Panc1 (cell line): ENCODE results near the gene STPG1. TPM values are rescaled to one million over a fixed set of nuclear protein-coding genes. Genes with fewer than 3 reads are reported as not detected.

Experiments
- ATAC-seq: fragments of 200-7000 bp; cut with Tn5 transposase; 2 replicates; pipeline ENCODE4 v1.9.1; 2020; ENCODE audit warnings: mild to moderate bottlenecking, moderate library complexity
- BruUV-seq: library from RNA; stranded (reverse); fragments of 400-500 nt; replicated peaks from 2 replicates; lab custom pipeline; 2021; lab: Mats Ljungman, UMichigan
- CTCF ChIA-PET: fragments of 300-600 bp; sonication (Branson Sonifier 250); formaldehyde crosslinking; loops from one replicate; lab custom pipeline; 2022; ENCODE audit warnings: antibody characterized with exemption; lab: Charles Lee
- POLR2A ChIA-PET: fragments of 300-600 bp; sonication (Branson Sonifier 250); formaldehyde crosslinking; loops from one replicate; lab custom pipeline; 2022; ENCODE audit warnings: antibody characterized with exemption; lab: Charles Lee
- DNase-seq: peaks from one replicate; pipeline ENCODE4 v3.0.0-alpha.2; 2010; ENCODE audit warnings: low read depth, low spot score
- H3K27ac ChIP-seq: 2 replicates; pipeline ENCODE4 v1.5.1; 2011; ENCODE audit warnings: mild to moderate bottlenecking, low read length, inconsistent platforms
- H3K27me3 ChIP-seq: fragments of 200-500 bp; sonication (Bioruptor generic); 2 replicates; pipeline ENCODE4 v1.6.0; 2014; ENCODE audit warnings: low read length, inconsistent platforms; ENCODE audit not compliant: control insufficient read depth, insufficient read depth
- H3K36me3 ChIP-seq: fragments of 200-500 bp; sonication (Bioruptor generic); 2 replicates; pipeline ENCODE4 v1.5.1; 2014; ENCODE audit warnings: inconsistent platforms, mild to moderate bottlenecking, low read length, moderate library complexity; ENCODE audit not compliant: control insufficient read depth, insufficient read depth
- H3K4me1 ChIP-seq: 2 replicates; pipeline ENCODE4 v1.5.1; 2011; ENCODE audit warnings: inconsistent platforms, mild to moderate bottlenecking, low read length, moderate library complexity; ENCODE audit not compliant: control insufficient read depth, insufficient read depth
- H3K4me3 ChIP-seq, 2 experiments: 2 replicates each; pipeline ENCODE4 v1.5.1; 2011 to 2012; ENCODE audit warnings: low read depth in 2 of 2, low read length in 2 of 2, mild to moderate bottlenecking in 2 of 2, inconsistent platforms in 1 of 2, moderate library complexity in 1 of 2
- H3K9me3 ChIP-seq: fragments of 200-500 bp; sonication (Bioruptor generic); 2 replicates; pipeline ENCODE4 v1.5.1; 2014; ENCODE audit warnings: low read depth, mild to moderate bottlenecking, inconsistent platforms, low read length, moderate library complexity; ENCODE audit not compliant: control insufficient read depth, insufficient read depth
- CTCF ChIP-seq: fragments of 450-650 bp; IDR thresholded peaks from 2 replicates; pipeline ENCODE4 v1.5.1; 2017; ENCODE audit warnings: mild to moderate bottlenecking
- POLR2AphosphoS5 ChIP-seq: IDR thresholded peaks from 2 replicates; pipeline ENCODE4 v1.6.1; 2012; ENCODE audit warnings: mild to moderate bottlenecking, low read depth, low read length, moderate library complexity
- REST ChIP-seq, 2 experiments: IDR thresholded peaks; 2 replicates each; pipeline ENCODE4 v1.6.1; 2011 to 2012; ENCODE audit warnings: low read depth in 2 of 2, control low read depth in 1 of 2, low read length in 1 of 2, mild to moderate bottlenecking in 1 of 2, moderate library complexity in 1 of 2; ENCODE audit not compliant: insufficient read depth in 1 of 2
- SIN3A ChIP-seq: IDR thresholded peaks from 2 replicates; pipeline ENCODE4 v1.6.1; 2012; ENCODE audit warnings: low read depth, mild to moderate bottlenecking, low read length, moderate library complexity, borderline replicate concordance; ENCODE audit not compliant: insufficient read depth
- TCF7L2 ChIP-seq: IDR thresholded peaks from 2 replicates; pipeline ENCODE4 v1.6.1; 2011; ENCODE audit warnings: mild to moderate bottlenecking, low read depth, low read length, inconsistent platforms
- in situ Hi-C: cut with HindIII; loops from 2 replicates; pipeline ENCODE4 v1.10.0; 2016; ENCODE audit warnings: low sequenced_read_pairs, low pct_unique_long_range_greater_than_20kb
- intact Hi-C: fragments of 100-400 bp; cut with micrococcal nuclease; formaldehyde crosslinking; loops from one replicate; pipeline ENCODE4 v1.10.0; 2022; ENCODE audit not compliant: unreplicated experiment
- total RNA-seq: library from RNA; stranded (reverse); gene quantifications from one replicate; pipeline ENCODE4 v1.2.1, GENCODE V29; 2021; ENCODE audit not compliant: unreplicated experiment

Gene STPG1
- total RNA-seq, 1 experiment from 2014 or later, result 9.9 TPM

- DNase-seq (no peak), ATAC-seq (no peak)
- TF ChIP-seq CTCF (no peak), POLR2AphosphoS5 (no peak), TCF7L2 (no peak), SIN3A (no peak), REST (IDR thresholded peaks at IDR 0.05; ENCODE audit: insufficient read depth in 1 of 2, low read depth in 2 of 2, low read length in 1 of 2) (no peak)
- intact Hi-C loops (no loop called here), in situ Hi-C loops (no loop called here)
- no TSS peak for BruUV-seq
- POLR2A ChIA-PET, result interaction anchor here (0.6 kb wide), 1 partner anchor 11 kb away, joined by 5 read pairs; no protein-coding TSS in a partner anchor
- H3K4me1 ChIP-seq, result no peaks in the 10 kb centered on the region; the same call in 1 of the 2 replicates
- no peaks in the 10 kb centered on the region for H3K27me3 ChIP-seq
- no peak overlapping the region for H3K27ac ChIP-seq
- H3K36me3 ChIP-seq, result no peaks in the 10 kb centered on the region
- H3K9me3 ChIP-seq, result no peaks in the 10 kb centered on the region
- CTCF ChIA-PET, result no interaction called here
- no peak overlapping the region for H3K4me3 ChIP-seq
Measured at GRCh38 chr1:24331961-24332673, 81.5 kb downstream of the STPG1 start.

DNA sequence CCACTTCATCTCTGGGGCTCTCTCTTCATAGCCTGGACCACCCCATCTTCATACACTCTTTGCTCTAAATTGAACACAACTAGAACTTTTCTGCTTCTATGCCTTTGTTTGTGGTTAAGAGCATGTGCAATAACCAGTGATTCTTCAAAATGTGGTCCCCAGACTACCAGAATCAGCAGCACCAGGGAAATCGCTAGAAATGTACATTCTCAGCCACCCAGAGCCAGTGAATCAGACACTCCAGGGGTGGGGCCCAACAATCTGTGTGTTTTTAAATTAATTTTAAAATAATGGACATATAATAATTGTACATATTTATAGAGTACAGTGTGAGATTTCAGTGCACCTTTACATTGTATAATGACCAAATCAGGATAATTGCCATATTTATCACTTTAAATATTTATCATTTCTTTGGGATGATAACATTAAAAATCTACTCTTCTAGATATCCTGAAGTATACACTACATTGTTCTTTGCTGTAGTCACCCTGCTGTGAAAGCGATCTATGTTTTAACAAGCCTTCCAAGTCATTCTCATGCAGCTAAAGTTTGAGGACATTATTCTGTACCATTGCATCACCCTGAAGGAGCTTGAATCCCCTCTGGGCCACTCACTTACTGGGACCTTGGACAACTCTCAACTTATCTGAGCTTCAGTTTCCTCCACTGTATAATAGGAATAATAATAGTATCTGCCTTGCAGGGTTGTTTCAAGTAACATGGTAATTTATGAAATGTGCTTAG lies 83.6 kb downstream of the STPG1 start:
- no peaks in the 10 kb centered on the region for H3K9me3 ChIP-seq
- no peaks in the 10 kb centered on the region for H3K36me3 ChIP-seq
- TF ChIP-seq POLR2AphosphoS5 (no peak), CTCF (no peak), TCF7L2 (no peak), REST (IDR thresholded peaks at IDR 0.05; ENCODE audit: insufficient read depth in 1 of 2, low read depth in 2 of 2, low read length in 1 of 2) (no peak), SIN3A (no peak)
- ATAC-seq, result no peak
- in situ Hi-C loops (no loop called here), intact Hi-C loops (no loop called here)
- CTCF ChIA-PET, result no interaction called here
- H3K4me1 ChIP-seq, result no peaks in the 10 kb centered on the region; the same call in 1 of the 2 replicates
- no peak overlapping the region for H3K4me3 ChIP-seq
- BruUV-seq, result no TSS peak
- no peak for DNase-seq
- H3K27ac ChIP-seq, result peak overlapping the region; percentile 51; the same call in 1 of the 2 replicates
- H3K27me3 ChIP-seq, result no peaks in the 10 kb centered on the region
- POLR2A ChIA-PET, result no interaction called here
